Peyer's patch (tissue), 4 donors: Measurements from ENCODE around the gene ASPM. TPM values are rescaled to one million over a fixed set of nuclear protein-coding genes. Genes with fewer than 3 reads are reported as not detected.

Source experiments
- DNase-seq, 3 donors: peaks; one replicate each; pipeline ENCODE4 v3.0.0-alpha.2; 2017 to 2019
- H3K27ac ChIP-seq, 4 donors: fragments of 200-600 bp; sonication (generic); one replicate each; pipeline ENCODE4 v1.5.1; 2016 to 2019
- H3K27me3 ChIP-seq, 2 donors: fragments of 200-600 bp; sonication (generic); one replicate each; pipeline ENCODE4 v1.5.1; 2019
- H3K36me3 ChIP-seq, 3 donors: fragments of 200-600 bp; sonication (generic); one replicate each; pipeline ENCODE4 v1.5.1; 2016 to 2019
- H3K4me1 ChIP-seq, 4 donors: fragments of 200-600 bp; sonication (generic); one replicate each; pipeline ENCODE4 v1.5.1; 2016 to 2019
- H3K4me3 ChIP-seq, 4 donors: fragments of 200-600 bp; sonication (generic); 1 replicate in 3 of 4; 2 replicates in 1 of 4; pipeline ENCODE4 v1.5.1; 2016 to 2019; ENCODE audit warnings: mild to moderate bottlenecking in 1 of 4
- H3K9me3 ChIP-seq, 4 donors: fragments of 200-600 bp; sonication (generic); one replicate each; pipeline ENCODE4 v1.5.1; 2016 to 2019; ENCODE audit warnings: mild to moderate bottlenecking in 1 of 4
- POLR2A ChIP-seq, 2 donors: fragments of 450-650 bp; IDR thresholded peaks; one replicate each; pipeline ENCODE4 v1.5.1; 2017; ENCODE audit warnings: antibody characterized with exemption in 2 of 2, mild to moderate bottlenecking in 2 of 2, moderate library complexity in 2 of 2
- total RNA-seq, 4 donors: library from RNA; depleted of rRNA; stranded (reverse); fragments of >200 nt; gene quantifications; one replicate each; pipeline ENCODE4 v1.1.0, GENCODE V29; 2016
- TF ChIP-seq, protein P1 (sequence below), 6 experiments: fragments of 450-650 bp in 4 of 6; fragments of 200-600 bp in 2 of 6; sonication (generic) in 1 of 6; IDR thresholded peaks; one replicate each; pipeline ENCODE4 v1.5.1; 2017 to 2019; ENCODE audit warnings: antibody characterized with exemption in 6 of 6, mild to moderate bottlenecking in 3 of 6, moderate library complexity in 1 of 6

ASPM gene
- total RNA-seq, 4 donors from 2014 or later: 3.2 to 10.7 (median 4.3) TPM

DNA sequence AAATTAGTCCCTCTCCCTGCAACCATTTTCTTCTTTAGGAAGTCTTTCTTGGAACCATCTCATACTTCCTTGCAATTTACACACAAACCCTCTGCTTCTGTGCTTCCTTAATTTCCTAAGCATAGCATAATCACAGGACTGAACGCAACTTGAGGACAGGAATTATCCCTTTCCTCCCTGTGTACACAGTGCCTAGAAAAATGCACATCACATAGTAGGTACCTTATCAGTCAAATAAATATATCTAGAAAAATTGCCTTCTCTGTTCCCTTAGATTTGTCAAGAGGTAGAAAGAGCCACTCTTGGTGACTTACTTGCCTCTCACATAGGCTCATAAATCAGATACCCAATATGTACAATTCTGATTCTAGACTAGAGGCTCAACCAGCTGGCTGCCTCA is 4.9 kb downstream of the ASPM start:
- peaks cover 0 to 10% (median 0%) of the 10 kb centered on the region in 4 donors for H3K4me1 ChIP-seq

DNA sequence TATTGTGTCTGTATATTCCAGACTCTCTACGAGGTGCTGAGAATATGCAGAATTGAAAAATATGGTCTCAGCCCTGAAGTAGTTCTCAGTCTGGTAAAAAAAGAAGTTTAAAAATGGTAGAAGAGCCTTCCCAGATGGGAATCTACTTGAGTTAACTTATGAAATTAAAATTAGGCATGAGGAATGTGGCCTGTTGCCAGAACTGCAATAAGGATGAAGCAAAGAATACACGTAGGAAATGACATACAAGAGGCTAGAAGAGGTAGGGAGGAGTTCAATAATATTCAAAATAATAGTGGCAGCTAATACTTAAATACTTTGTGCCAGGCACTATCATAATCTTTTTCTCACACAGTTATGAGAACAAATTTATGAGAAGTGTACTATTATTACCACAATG is 6.3 kb downstream of the ASPM start:
- no peak for DNase-seq
- H3K27ac ChIP-seq: no peak overlapping the region
- TF ChIP-seq, protein P1, sequence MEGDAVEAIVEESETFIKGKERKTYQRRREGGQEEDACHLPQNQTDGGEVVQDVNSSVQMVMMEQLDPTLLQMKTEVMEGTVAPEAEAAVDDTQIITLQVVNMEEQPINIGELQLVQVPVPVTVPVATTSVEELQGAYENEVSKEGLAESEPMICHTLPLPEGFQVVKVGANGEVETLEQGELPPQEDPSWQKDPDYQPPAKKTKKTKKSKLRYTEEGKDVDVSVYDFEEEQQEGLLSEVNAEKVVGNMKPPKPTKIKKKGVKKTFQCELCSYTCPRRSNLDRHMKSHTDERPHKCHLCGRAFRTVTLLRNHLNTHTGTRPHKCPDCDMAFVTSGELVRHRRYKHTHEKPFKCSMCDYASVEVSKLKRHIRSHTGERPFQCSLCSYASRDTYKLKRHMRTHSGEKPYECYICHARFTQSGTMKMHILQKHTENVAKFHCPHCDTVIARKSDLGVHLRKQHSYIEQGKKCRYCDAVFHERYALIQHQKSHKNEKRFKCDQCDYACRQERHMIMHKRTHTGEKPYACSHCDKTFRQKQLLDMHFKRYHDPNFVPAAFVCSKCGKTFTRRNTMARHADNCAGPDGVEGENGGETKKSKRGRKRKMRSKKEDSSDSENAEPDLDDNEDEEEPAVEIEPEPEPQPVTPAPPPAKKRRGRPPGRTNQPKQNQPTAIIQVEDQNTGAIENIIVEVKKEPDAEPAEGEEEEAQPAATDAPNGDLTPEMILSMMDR (IDR thresholded peaks at IDR 0.05): no peak
- TF ChIP-seq POLR2A (IDR thresholded peaks at IDR 0.05): no peak

More for the DNA sequence above, 4.9 kb downstream of the ASPM start:
- DNase-seq: no peak
- no peaks in the 10 kb centered on the region for H3K36me3 ChIP-seq
- H3K27me3 ChIP-seq: no peaks in the 10 kb centered on the region
- no peaks in the 10 kb centered on the region for H3K9me3 ChIP-seq
- TF ChIP-seq, protein P1 (IDR thresholded peaks at IDR 0.05): no peak
- no peak for TF ChIP-seq POLR2A (IDR thresholded peaks at IDR 0.05)
- no peak overlapping the region for H3K27ac ChIP-seq
- H3K4me3 ChIP-seq: no peak overlapping the region

DNA sequence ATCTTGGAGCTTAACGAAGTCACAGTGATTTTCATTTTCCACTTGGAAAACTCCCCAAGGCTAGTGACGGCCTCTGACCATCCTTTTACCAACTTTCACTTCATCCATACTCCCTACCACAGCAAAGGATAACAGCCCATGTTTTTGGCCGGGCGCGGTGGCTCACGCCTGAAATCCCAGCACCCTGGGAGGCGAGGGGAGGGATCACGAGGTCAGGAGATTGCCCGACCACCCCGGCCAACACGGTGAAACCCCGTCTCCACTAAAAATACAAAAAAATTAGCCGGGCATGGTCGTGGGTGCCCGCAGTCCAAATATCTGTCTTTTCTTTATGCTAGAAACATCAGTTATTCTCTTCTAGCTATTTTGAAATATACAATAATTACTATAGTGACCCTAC is 7.3 kb downstream of the ASPM start:
- no peak overlapping the region for H3K4me3 ChIP-seq
- H3K27me3 ChIP-seq: no peaks in the 10 kb centered on the region
- TF ChIP-seq, protein P1 (IDR thresholded peaks at IDR 0.05): no peak
- no peak for TF ChIP-seq POLR2A (IDR thresholded peaks at IDR 0.05)

More for the DNA sequence above, 6.3 kb downstream of the ASPM start:
- Histone ChIP-seq H3K9me3 (no peaks in the 10 kb centered on the region), H3K4me1 (peaks cover 0 to under 1% (median 0%) of the 10 kb centered on the region in 4 donors), H3K36me3 (no peaks in the 10 kb centered on the region), H3K27me3 (no peaks in the 10 kb centered on the region), H3K4me3 (no peak overlapping the region)

DNA sequence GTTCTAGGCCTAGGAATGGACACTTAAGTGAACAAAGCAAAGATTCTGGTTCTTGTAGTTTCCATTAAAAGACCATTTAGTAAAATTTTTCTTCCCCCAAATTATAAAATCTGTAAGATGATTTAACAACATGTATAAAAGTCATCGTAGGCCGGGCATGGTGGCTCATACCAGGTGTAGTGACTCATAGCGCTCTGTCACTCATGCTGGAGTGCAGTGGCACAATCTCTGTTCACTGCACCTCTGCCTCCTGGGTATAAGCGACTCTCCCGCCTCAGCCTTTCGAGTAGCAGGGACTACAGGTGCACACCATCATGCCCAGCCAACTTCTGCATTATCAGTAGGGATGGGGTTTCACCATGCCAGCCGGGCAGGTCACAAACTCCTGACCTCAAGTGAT is 9.1 kb downstream of the ASPM start:
- H3K4me1 ChIP-seq: no peaks in the 10 kb centered on the region
- TF ChIP-seq POLR2A (IDR thresholded peaks at IDR 0.05): no peak
- TF ChIP-seq, protein P1 (IDR thresholded peaks at IDR 0.05): no peak
- H3K27me3 ChIP-seq: no peaks in the 10 kb centered on the region
- H3K9me3 ChIP-seq: no peaks in the 10 kb centered on the region
- H3K27ac ChIP-seq: no peak overlapping the region
- DNase-seq: no peak
- no peak overlapping the region for H3K4me3 ChIP-seq
- no peaks in the 10 kb centered on the region for H3K36me3 ChIP-seq

More for the DNA sequence above, 7.3 kb downstream of the ASPM start:
- Histone ChIP-seq H3K4me1 (no peaks in the 10 kb centered on the region), H3K9me3 (no peaks in the 10 kb centered on the region), H3K36me3 (no peaks in the 10 kb centered on the region), H3K27ac (no peak overlapping the region)
- no peak for DNase-seq

DNA sequence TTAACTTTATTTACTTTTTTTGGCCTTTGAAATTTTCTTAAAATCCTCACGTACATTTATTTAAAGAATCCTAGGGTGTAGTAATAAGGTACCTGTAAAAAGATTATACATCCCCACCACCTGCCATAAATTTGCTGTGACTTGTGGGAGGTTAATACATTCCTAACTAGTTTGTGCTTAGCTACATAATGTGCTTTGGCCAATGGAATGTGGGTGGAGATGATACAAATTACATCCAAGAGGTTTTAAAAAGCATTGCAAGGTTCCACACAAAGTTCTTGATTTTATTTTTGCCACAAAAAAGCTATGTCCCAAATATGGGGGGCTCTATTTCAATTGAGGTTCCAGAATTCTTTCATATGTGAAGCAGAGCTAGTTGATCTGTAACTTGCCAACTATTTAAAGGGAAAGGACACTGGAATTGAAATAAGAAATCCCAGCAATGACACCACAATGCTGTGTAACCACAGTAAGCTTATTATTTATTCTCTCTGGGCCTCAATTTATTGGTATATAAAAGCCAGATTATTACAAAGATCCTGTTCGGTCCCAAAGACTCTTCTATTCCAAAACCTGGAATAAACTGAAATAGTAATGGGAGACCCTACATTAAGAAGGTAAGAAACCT is 15.7 kb downstream of the ASPM start:
- Histone ChIP-seq H3K4me3 (no peak overlapping the region), H3K4me1 (no peaks in the 10 kb centered on the region), H3K36me3 (no peaks in the 10 kb centered on the region), H3K27ac (no peak overlapping the region), H3K27me3 (no peaks in the 10 kb centered on the region), H3K9me3 (no peaks in the 10 kb centered on the region)
- no peak for DNase-seq
- no peak for TF ChIP-seq POLR2A (IDR thresholded peaks at IDR 0.05)
- TF ChIP-seq, protein P1 (IDR thresholded peaks at IDR 0.05): no peak
